ENCODE measurements around the gene SELENOF.

Gene SELENOF

GRCh38 chr1:86913896-86914600 is at the start of gene SELENOF:
Gene SELENOF (minus strand): TSS chr1:86914126. CDS start chr1:86914111, 15 bp downstream.
- peak; percentile 99 for DNase-seq

- no peak for DNase-seq
Measured at GRCh38 chr1:86960548-86960947, 46.6 kb upstream of the SELENOF start.

- DNase-seq: no peak
Measured at GRCh38 chr1:86957221-86957620, 43.3 kb upstream of the SELENOF start.

- no peak for DNase-seq
Measured at GRCh38 chr1:86956221-86956620, 42.3 kb upstream of the SELENOF start.

GRCh38 chr1:86955678-86956077 is 41.8 kb upstream of the SELENOF start:
- DNase-seq: no peak

GRCh38 chr1:86953167-86953566 is 39.2 kb upstream of the SELENOF start:
- DNase-seq: no peak

GRCh38 chr1:86951430-86951829 is 37.5 kb upstream of the SELENOF start:
- DNase-seq: no peak

- no peak for DNase-seq
Measured at GRCh38 chr1:86950712-86951419, 36.9 kb upstream of the SELENOF start.

GRCh38 chr1:86948212-86948611 is 34.3 kb upstream of the SELENOF start:
- no peak for DNase-seq

GRCh38 chr1:86942743-86943142 is 28.8 kb upstream of the SELENOF start:
- no peak for DNase-seq

GRCh38 chr1:86942042-86942441 is 28.1 kb upstream of the SELENOF start:
- DNase-seq: no peak

- no peak for DNase-seq
Measured at GRCh38 chr1:86940599-86940998, 26.7 kb upstream of the SELENOF start.

- DNase-seq: no peak
Measured at GRCh38 chr1:86939406-86939805, 25.5 kb upstream of the SELENOF start.

GRCh38 chr1:86938855-86939254 is 24.9 kb upstream of the SELENOF start:
- DNase-seq: no peak

- no peak for DNase-seq
Measured at GRCh38 chr1:86938450-86938849, 24.5 kb upstream of the SELENOF start.

GRCh38 chr1:86933562-86934377 is 19.8 kb upstream of the SELENOF start:
- DNase-seq: no peak

GRCh38 chr1:86933051-86933450 is 19.1 kb upstream of the SELENOF start:
- DNase-seq: no peak

GRCh38 chr1:86928819-86929218 is 14.9 kb upstream of the SELENOF start:
- no peak for DNase-seq

GRCh38 chr1:86926883-86927282 is 13.0 kb upstream of the SELENOF start:
- no peak for DNase-seq

- no peak for DNase-seq
Measured at GRCh38 chr1:86925742-86926141, 11.8 kb upstream of the SELENOF start.

GRCh38 chr1:86924324-86924960 is 10.5 kb upstream of the SELENOF start:
- no peak for DNase-seq

GRCh38 chr1:86922445-86922844 is 8.5 kb upstream of the SELENOF start:
- no peak for DNase-seq

GRCh38 chr1:86916752-86917151 is 2.8 kb upstream of the SELENOF start:
- no peak for DNase-seq
